CD4-positive, alpha-beta T cell treated with Interleukin-17A for 4 hours (primary cell): ENCODE data around the gene NOS1AP.
"Not testable (repeated sequence)": the region's sequence is repeated elsewhere in the genome, so short reads cannot be mapped to it uniquely, and the experiment has no call there.

Experiments used
- DNase-seq: peaks from one replicate; pipeline ENCODE4 v3.0.0-alpha.2; 2020; ENCODE audit warnings: mixed read lengths

NOS1AP gene

GRCh38 chr1:162172311-162173102 is 103.0 kb downstream of the NOS1AP start:
- DNase-seq, result no peak

GRCh38 chr1:162173607-162174006 is 104.1 kb downstream of the NOS1AP start:
- DNase-seq, result not testable (repeated sequence)

- not testable (repeated sequence) for DNase-seq
These were observed 104.5 kb downstream of the NOS1AP start for GRCh38 chr1:162174027-162174426.

GRCh38 chr1:162175379-162176081 is 106.0 kb downstream of the NOS1AP start:
- DNase-seq, result no peak

- DNase-seq, result no peak
These were observed 107.6 kb downstream of the NOS1AP start for GRCh38 chr1:162177126-162177525.

GRCh38 chr1:162178432-162178831 is 108.9 kb downstream of the NOS1AP start:
- DNase-seq, result no peak

GRCh38 chr1:162179121-162179520 is 109.6 kb downstream of the NOS1AP start:
- DNase-seq, result no peak

GRCh38 chr1:162180813-162181212 is 111.3 kb downstream of the NOS1AP start:
- DNase-seq, result no peak

GRCh38 chr1:162182090-162182489 is 112.6 kb downstream of the NOS1AP start:
- DNase-seq, result no peak

GRCh38 chr1:162185314-162186025 is 116.0 kb downstream of the NOS1AP start:
- no peak for DNase-seq

- DNase-seq, result no peak
These were observed 116.5 kb downstream of the NOS1AP start for GRCh38 chr1:162186026-162186374.

- DNase-seq, result no peak
These were observed 116.9 kb downstream of the NOS1AP start for GRCh38 chr1:162186406-162186805.

GRCh38 chr1:162187687-162188276 is 118.3 kb downstream of the NOS1AP start:
- no peak for DNase-seq

GRCh38 chr1:162189345-162189744 is 119.9 kb downstream of the NOS1AP start:
- DNase-seq, result no peak

GRCh38 chr1:162191396-162192305 is 122.2 kb downstream of the NOS1AP start:
- no peak for DNase-seq

GRCh38 chr1:162192306-162192678 is 122.8 kb downstream of the NOS1AP start:
- no peak for DNase-seq

- DNase-seq, result no peak
These were observed 123.3 kb downstream of the NOS1AP start for GRCh38 chr1:162192763-162193162.

GRCh38 chr1:162193221-162193620 is 123.7 kb downstream of the NOS1AP start:
- DNase-seq, result no peak

- DNase-seq, result no peak
These were observed 124.3 kb downstream of the NOS1AP start for GRCh38 chr1:162193815-162194214.

GRCh38 chr1:162195567-162195966 is 126.1 kb downstream of the NOS1AP start:
- no peak for DNase-seq

GRCh38 chr1:162196387-162196786 is 126.9 kb downstream of the NOS1AP start:
- no peak for DNase-seq

GRCh38 chr1:162197041-162197531 is 127.6 kb downstream of the NOS1AP start:
- no peak for DNase-seq
